Brain microvascular endothelial cell (primary cell): ENCODE measurements around the gene ST6GALNAC1.

Experiments
- DNase-seq: peaks from one replicate; pipeline ENCODE4 v3.0.0-alpha.2; 2020
- H3K27ac ChIP-seq: fragments of 250-450 bp; sonication (Bioruptor Pico); 2 replicates; pipeline ENCODE4 v1.5.1; 2020; ENCODE audit warnings: mild to moderate bottlenecking, moderate library complexity
- H3K27me3 ChIP-seq: fragments of 250-450 bp; sonication (Bioruptor Pico); replicated peaks from 2 replicates; pipeline ENCODE4 v1.5.1; 2020; ENCODE audit warnings: mild to moderate bottlenecking
- H3K36me3 ChIP-seq: fragments of 250-450 bp; sonication (Bioruptor Pico); replicated peaks from 2 replicates; pipeline ENCODE4 v1.5.1; 2020; ENCODE audit warnings: mild to moderate bottlenecking
- H3K4me3 ChIP-seq: 2 replicates; pipeline ENCODE4 v1.5.1; 2011; ENCODE audit warnings: low read depth, mild to moderate bottlenecking, control low read depth, low read length, moderate library complexity
- CTCF ChIP-seq: IDR thresholded peaks from 2 replicates; pipeline ENCODE4 v1.5.1; 2011; ENCODE audit warnings: low read depth, mild to moderate bottlenecking, moderate library complexity, low read length, control low read depth, inconsistent platforms; ENCODE audit errors: missing control alignments
- in situ Hi-C: cut with HindIII; loops from 2 replicates; pipeline ENCODE4 v1.10.0; 2017; ENCODE audit warnings: low sequenced_read_pairs, low pct_ligation_motif_present

Gene ST6GALNAC1

GRCh38 chr17:76599694-76600460 is 43.7 kb downstream of the ST6GALNAC1 start:
- Histone ChIP-seq H3K36me3 (no peaks in the 10 kb centered on the region), H3K27ac (no peak overlapping the region), H3K4me3 (no peak overlapping the region), H3K27me3 (no peaks in the 10 kb centered on the region)
- TF ChIP-seq CTCF: no peak
- DNase-seq: no peak
- in situ Hi-C loops: no loop called here

- no peak for TF ChIP-seq CTCF
- Histone ChIP-seq H3K27me3 (no peaks in the 10 kb centered on the region), H3K4me3 (no peak overlapping the region), H3K36me3 (no peaks in the 10 kb centered on the region), H3K27ac (no peak overlapping the region)
- in situ Hi-C loops: no loop called here
- DNase-seq: no peak
Observed at GRCh38 chr17:76598004-76598439, 45.5 kb downstream of the ST6GALNAC1 start.

GRCh38 chr17:76597156-76598003 is 46.2 kb downstream of the ST6GALNAC1 start:
- Histone ChIP-seq H3K36me3 (no peaks in the 10 kb centered on the region), H3K27ac (no peak overlapping the region), H3K4me3 (no peak overlapping the region), H3K27me3 (no peaks in the 10 kb centered on the region)
- DNase-seq: no peak
- in situ Hi-C loops: no loop called here
- TF ChIP-seq CTCF: no peak

- H3K27ac ChIP-seq: no peak overlapping the region
- no peaks in the 10 kb centered on the region for H3K27me3 ChIP-seq
- DNase-seq: no peak
- no peaks in the 10 kb centered on the region for H3K36me3 ChIP-seq
- H3K4me3 ChIP-seq: no peak overlapping the region
- TF ChIP-seq CTCF: no peak
- in situ Hi-C loops: no loop called here
Observed at GRCh38 chr17:76594690-76595089, 48.9 kb downstream of the ST6GALNAC1 start.

GRCh38 chr17:76593959-76594358 is 49.6 kb downstream of the ST6GALNAC1 start:
- H3K27ac ChIP-seq: no peak overlapping the region
- in situ Hi-C loops: no loop called here
- no peak overlapping the region for H3K4me3 ChIP-seq
- H3K27me3 ChIP-seq: no peaks in the 10 kb centered on the region
- TF ChIP-seq CTCF: no peak
- H3K36me3 ChIP-seq: no peaks in the 10 kb centered on the region
- DNase-seq: no peak
